ENCODE results near the gene EYA3.

The EYA3 gene

DNA sequence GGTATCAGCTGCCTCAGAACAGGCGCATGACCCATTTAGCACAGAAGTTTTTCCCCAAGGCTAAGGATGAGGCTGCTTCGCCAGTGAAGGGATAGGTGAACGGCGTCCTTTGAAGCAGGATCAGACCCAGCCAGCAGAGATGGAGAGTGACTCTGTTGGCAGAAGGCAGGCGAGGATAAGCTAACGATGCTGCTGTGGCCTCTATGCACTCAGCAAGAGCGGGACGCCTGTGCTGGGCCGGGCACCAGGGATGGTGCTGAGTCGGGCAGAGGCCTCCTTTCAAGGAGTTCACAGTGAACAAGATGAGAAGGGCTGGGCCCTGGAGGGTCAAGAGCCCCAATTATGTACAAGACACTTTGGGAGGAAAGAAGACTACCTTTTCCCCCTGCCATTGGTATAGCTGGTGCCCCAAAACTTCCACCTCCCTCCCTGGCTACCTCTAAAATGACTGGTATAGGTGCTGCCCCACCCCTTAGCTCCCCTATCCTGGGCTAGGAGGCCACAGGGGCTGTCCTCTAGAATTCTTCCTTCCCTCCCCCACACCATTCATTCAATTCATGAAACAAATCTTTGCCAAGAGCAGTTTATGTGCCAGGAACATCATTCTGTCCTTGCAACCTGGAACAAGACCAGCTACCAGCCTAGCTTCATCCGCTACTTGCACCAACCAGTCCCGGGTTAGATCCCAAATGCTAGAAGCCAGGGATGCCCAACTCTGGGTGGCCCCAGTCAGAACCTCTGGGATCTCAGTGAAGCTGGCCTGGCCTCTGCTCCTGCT is 121.1 kb downstream of the EYA3 start:
- TF ChIP-seq, protein P1, sequence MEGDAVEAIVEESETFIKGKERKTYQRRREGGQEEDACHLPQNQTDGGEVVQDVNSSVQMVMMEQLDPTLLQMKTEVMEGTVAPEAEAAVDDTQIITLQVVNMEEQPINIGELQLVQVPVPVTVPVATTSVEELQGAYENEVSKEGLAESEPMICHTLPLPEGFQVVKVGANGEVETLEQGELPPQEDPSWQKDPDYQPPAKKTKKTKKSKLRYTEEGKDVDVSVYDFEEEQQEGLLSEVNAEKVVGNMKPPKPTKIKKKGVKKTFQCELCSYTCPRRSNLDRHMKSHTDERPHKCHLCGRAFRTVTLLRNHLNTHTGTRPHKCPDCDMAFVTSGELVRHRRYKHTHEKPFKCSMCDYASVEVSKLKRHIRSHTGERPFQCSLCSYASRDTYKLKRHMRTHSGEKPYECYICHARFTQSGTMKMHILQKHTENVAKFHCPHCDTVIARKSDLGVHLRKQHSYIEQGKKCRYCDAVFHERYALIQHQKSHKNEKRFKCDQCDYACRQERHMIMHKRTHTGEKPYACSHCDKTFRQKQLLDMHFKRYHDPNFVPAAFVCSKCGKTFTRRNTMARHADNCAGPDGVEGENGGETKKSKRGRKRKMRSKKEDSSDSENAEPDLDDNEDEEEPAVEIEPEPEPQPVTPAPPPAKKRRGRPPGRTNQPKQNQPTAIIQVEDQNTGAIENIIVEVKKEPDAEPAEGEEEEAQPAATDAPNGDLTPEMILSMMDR (IDR thresholded peaks at IDR 0.05; ENCODE audit: low read depth, low read length) = no peak
- TF ChIP-seq MYC (IDR thresholded peaks at IDR 0.05; ENCODE audit: low read depth, low read length) (no peak), POLR2A (IDR thresholded peaks at IDR 0.05; ENCODE audit: extremely low read depth, insufficient read length) (no peak)
- TF ChIP-seq, protein P2, sequence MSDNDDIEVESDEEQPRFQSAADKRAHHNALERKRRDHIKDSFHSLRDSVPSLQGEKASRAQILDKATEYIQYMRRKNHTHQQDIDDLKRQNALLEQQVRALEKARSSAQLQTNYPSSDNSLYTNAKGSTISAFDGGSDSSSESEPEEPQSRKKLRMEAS (IDR thresholded peaks at IDR 0.05; ENCODE audit: low read depth, low read length) = no peak
- no peak for DNase-seq (ENCODE audit: low read depth)
- no peak overlapping the region for H3K4me3 ChIP-seq (ENCODE audit: low read depth, low read length)

DNA sequence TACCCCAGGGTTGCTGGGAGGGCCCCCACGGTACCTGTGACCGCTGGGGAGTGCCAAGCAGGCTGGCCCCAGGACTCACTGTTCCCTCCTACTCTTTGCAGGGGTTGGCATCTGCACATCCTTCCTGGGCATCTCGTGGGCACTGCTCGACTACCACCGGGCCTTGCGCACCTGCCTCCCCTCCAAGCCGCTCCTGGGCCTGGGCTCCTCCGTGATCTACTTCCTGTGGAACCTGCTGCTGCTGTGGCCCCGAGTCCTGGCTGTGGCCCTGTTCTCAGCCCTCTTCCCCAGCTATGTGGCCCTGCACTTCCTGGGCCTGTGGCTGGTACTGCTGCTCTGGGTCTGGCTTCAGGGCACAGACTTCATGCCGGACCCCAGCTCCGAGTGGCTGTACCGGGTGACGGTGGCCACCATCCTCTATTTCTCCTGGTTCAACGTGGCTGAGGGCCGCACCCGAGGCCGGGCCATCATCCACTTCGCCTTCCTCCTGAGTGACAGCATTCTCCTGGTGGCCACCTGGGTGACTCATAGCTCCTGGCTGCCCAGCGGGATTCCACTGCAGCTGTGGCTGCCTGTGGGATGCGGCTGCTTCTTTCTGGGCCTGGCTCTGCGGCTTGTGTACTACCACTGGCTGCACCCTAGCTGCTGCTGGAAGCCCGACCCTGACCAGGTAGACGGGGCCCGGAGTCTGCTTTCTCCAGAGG is 121.9 kb downstream of the EYA3 start:
- TF ChIP-seq, protein P1 (IDR thresholded peaks at IDR 0.05; ENCODE audit: low read depth, low read length) = no peak
- TF ChIP-seq POLR2A (IDR thresholded peaks at IDR 0.05; ENCODE audit: extremely low read depth, insufficient read length) = no peak
- no peak for TF ChIP-seq MYC (IDR thresholded peaks at IDR 0.05; ENCODE audit: low read depth, low read length)
- TF ChIP-seq, protein P2 (IDR thresholded peaks at IDR 0.05; ENCODE audit: low read depth, low read length) = no peak
- no peak for DNase-seq (ENCODE audit: low read depth)
- no peak overlapping the region for H3K4me3 ChIP-seq (ENCODE audit: low read depth, low read length)

DNA sequence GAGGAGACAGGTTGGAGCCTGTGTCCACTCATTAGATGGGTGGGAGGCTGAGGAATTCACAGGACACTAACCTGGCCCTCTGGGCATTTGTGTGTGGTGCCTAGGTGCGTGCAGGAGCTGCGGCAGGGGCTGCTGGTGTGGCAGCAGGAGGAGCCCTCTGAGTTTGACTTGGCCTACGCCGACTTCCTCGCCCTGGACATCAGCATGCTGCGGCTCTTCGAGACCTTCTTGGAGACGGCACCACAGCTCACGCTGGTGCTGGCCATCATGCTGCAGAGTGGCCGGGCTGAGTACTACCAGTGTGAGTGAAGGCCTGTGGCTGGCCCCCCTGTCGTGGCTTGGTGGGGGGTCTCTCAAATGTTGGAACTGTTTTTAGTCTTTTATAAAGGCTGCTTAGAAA is 125.0 kb downstream of the EYA3 start:
- no peak for TF ChIP-seq MYC (IDR thresholded peaks at IDR 0.05; ENCODE audit: low read depth, low read length)
- no peak for TF ChIP-seq POLR2A (IDR thresholded peaks at IDR 0.05; ENCODE audit: extremely low read depth, insufficient read length)
- TF ChIP-seq, protein P1 (IDR thresholded peaks at IDR 0.05; ENCODE audit: low read depth, low read length) = no peak
- TF ChIP-seq, protein P2 (IDR thresholded peaks at IDR 0.05; ENCODE audit: low read depth, low read length) = no peak
- DNase-seq (ENCODE audit: low read depth) = no peak
- no peak overlapping the region for H3K4me3 ChIP-seq (ENCODE audit: low read depth, low read length)

DNA sequence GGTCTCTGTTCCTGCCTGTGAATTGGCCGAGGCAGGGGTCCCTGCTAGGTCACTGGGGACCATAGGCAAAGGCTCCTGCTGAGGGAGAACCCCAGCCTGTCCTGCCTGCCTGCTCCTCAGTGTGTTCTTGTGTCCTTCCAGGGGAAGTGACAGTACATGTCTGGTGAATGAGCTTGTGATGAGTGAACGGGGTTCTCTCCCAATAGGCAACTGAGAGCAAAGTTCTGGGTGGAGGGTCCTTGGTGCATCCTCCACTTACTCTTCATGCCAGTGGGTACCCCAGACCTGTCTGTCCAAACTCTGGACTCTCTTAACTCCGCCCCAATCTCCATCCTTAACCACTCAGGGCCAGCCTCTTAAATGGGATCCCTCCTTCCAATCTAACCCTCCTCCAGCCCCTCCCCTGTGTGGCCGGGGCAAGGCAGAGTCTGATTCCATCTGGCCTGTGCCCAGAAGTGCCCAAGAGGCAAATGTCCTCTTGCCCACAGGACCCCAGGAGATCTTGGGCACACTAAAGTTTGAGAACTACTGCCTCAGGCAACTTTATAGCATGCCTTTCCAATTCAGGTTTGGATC is 126.7 kb downstream of the EYA3 start:
- DNase-seq (ENCODE audit: low read depth) = no peak
- H3K4me3 ChIP-seq (ENCODE audit: low read depth, low read length) = no peak overlapping the region
- TF ChIP-seq, protein P2 (IDR thresholded peaks at IDR 0.05; ENCODE audit: low read depth, low read length) = no peak
- TF ChIP-seq POLR2A (IDR thresholded peaks at IDR 0.05; ENCODE audit: extremely low read depth, insufficient read length) = no peak
- TF ChIP-seq MYC (IDR thresholded peaks at IDR 0.05; ENCODE audit: low read depth, low read length) = no peak
- TF ChIP-seq, protein P1 (IDR thresholded peaks at IDR 0.05; ENCODE audit: low read depth, low read length) = no peak

DNA sequence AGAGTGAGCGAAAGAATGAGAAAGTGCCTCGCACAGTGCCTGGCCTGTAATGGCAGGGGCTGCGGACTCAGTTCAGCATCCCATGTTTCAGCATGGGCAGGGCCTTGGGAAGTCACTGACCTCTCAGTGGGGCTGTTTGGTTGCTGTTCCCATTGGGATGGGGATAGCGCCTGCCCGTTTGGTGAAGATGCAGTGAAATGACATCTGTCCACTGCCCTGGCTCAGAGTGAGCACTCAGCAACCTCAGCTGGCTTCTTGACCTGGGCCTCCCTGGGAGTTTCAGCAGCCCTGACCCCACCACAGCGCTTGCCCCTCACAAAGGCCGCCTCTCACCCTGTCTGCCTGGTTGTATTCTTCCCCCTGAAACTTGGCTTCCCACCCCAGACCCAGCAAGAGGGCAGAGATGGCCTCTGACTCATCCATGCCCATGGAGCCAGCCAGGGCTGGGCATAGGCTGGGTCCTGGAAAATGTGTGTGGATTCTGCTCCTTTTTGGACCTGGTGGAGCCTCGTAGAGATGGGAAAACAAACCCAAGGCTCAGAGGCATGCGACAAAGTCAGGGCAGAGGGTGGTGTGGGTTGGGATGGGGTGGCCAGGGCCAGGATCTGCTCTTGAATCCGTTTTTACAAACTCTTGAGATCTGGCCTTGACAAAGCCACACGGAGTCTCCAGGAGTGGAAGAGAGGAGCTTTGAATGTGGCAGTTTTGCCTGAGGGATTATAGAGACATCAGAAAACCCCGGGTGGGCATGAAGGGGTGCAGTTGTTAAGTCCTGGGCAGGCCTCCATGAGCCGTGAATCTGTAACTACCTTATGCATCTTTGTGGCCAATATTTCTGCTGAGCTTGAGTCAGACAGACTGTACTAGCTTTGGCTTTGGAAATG is 127.4 kb downstream of the EYA3 start:
- DNase-seq (ENCODE audit: low read depth) = no peak
- no peak overlapping the region for H3K4me3 ChIP-seq (ENCODE audit: low read depth, low read length)
- TF ChIP-seq, protein P1 (IDR thresholded peaks at IDR 0.05; ENCODE audit: low read depth, low read length) = no peak
- TF ChIP-seq, protein P2 (IDR thresholded peaks at IDR 0.05; ENCODE audit: low read depth, low read length) = no peak
- TF ChIP-seq POLR2A (IDR thresholded peaks at IDR 0.05; ENCODE audit: extremely low read depth, insufficient read length) = no peak
- TF ChIP-seq MYC (IDR thresholded peaks at IDR 0.05; ENCODE audit: low read depth, low read length) = no peak
